OCI-LY7 (cell line): ENCODE results near the gene KRT9. TPM values are rescaled to one million over a fixed set of nuclear protein-coding genes. Genes with fewer than 3 reads are reported as not detected.

Source experiments
- BruUV-seq: library from RNA; stranded (reverse); fragments of 400-500 nt; replicated peaks from 2 replicates; lab custom pipeline; 2021; lab: Mats Ljungman, UMichigan
- CTCF ChIA-PET: fragments of 300-600 bp; sonication (Branson Sonifier 250); formaldehyde crosslinking; loops from one replicate; lab custom pipeline; 2022; ENCODE audit warnings: antibody characterized with exemption; ENCODE audit not compliant: unreplicated experiment; lab: Charles Lee
- POLR2A ChIA-PET: fragments of 300-600 bp; sonication (Branson Sonifier 250); formaldehyde crosslinking; loops from one replicate; lab custom pipeline; 2022; ENCODE audit warnings: antibody characterized with exemption; lab: Charles Lee
- DNase-seq: peaks from one replicate; pipeline ENCODE4 v3.0.0-alpha.2; 2015; ENCODE audit warnings: low spot score
- H2AFZ ChIP-seq: fragments of 200-600 bp; sonication (generic), shearing (Covaris generic); 2 replicates; pipeline ENCODE4 v1.6.1; 2014; ENCODE audit warnings: mild to moderate bottlenecking, antibody characterized with exemption, low read length, moderate library complexity
- H3K27ac ChIP-seq: fragments of 200-600 bp; sonication (generic); 2 replicates; pipeline ENCODE4 v1.5.1; 2014; ENCODE audit warnings: mixed run types, low read depth, mild to moderate bottlenecking, moderate library complexity, low read length, inconsistent platforms; ENCODE audit not compliant: poor library complexity, severe bottlenecking
- H3K36me3 ChIP-seq: fragments of 200-600 bp; sonication (generic); 2 replicates; pipeline ENCODE4 v1.6.1; 2014; ENCODE audit warnings: mild to moderate bottlenecking, antibody characterized with exemption, low read length, moderate library complexity, mixed read lengths; ENCODE audit not compliant: insufficient read depth
- H3K4me1 ChIP-seq: fragments of 200-600 bp; sonication (generic); 2 replicates; pipeline ENCODE4 v1.5.1; 2014; ENCODE audit warnings: mild to moderate bottlenecking, low read length; ENCODE audit not compliant: insufficient read depth, poor library complexity, severe bottlenecking
- H3K4me2 ChIP-seq: fragments of 200-600 bp; sonication (generic); 2 replicates; pipeline ENCODE4 v1.6.1; 2014; ENCODE audit warnings: mild to moderate bottlenecking, low read length
- H3K4me3 ChIP-seq: fragments of 200-600 bp; sonication (generic); 2 replicates; pipeline ENCODE4 v1.5.1; 2014; ENCODE audit warnings: mild to moderate bottlenecking, low read depth, low read length; ENCODE audit not compliant: poor library complexity, severe bottlenecking
- H3K79me2 ChIP-seq: fragments of 200-600 bp; sonication (generic); 2 replicates; pipeline ENCODE4 v1.6.1; 2016; ENCODE audit warnings: low read depth, mild to moderate bottlenecking, low read length, moderate library complexity, mixed read lengths; ENCODE audit not compliant: insufficient read depth
- H3K9me2 ChIP-seq: fragments of 200-600 bp; sonication (generic); 2 replicates; pipeline ENCODE4 v1.6.1; 2016; ENCODE audit warnings: mild to moderate bottlenecking, low read length, mixed read lengths; ENCODE audit not compliant: insufficient read depth
- H3K9me3 ChIP-seq: fragments of 200-600 bp; sonication (generic); 2 replicates; pipeline ENCODE4 v1.6.1; 2014; ENCODE audit warnings: mild to moderate bottlenecking, mixed run types, low read length, mixed read lengths
- H4K20me1 ChIP-seq: fragments of 200-600 bp; sonication (generic); 2 replicates; pipeline ENCODE4 v1.6.1; 2014; ENCODE audit warnings: mild to moderate bottlenecking, antibody characterized with exemption, low read length, moderate library complexity, mixed read lengths; ENCODE audit not compliant: insufficient read depth
- EZH2phosphoT487 ChIP-seq: fragments of 200-600 bp; sonication (generic); IDR thresholded peaks from 2 replicates; pipeline ENCODE4 v1.6.1; 2018; ENCODE audit warnings: low read depth, borderline replicate concordance, mild to moderate bottlenecking, mixed run types, antibody characterized with exemption, low read length, moderate library complexity, mixed read lengths
- intact Hi-C: fragments of 100-400 bp; cut with micrococcal nuclease; formaldehyde crosslinking; loops from one replicate; pipeline ENCODE4 v1.10.0; 2022; ENCODE audit not compliant: unreplicated experiment
- total RNA-seq, 2 experiments: library from RNA; depleted of rRNA in 1 of 2; stranded (reverse); fragments of >200 nt in 1 of 2; shearing (Covaris generic) in 1 of 2; gene quantifications; 2 replicates each; pipeline ENCODE4 v1.2.3, GENCODE V29; 2014 to 2022
- TF ChIP-seq, protein P1 (sequence below): fragments of 200-600 bp; sonication (generic); conservative IDR thresholded peaks from 2 replicates; pipeline ENCODE4 v1.5.1; 2014; ENCODE audit warnings: mild to moderate bottlenecking, antibody characterized with exemption, low read length, moderate library complexity, mixed read lengths

Gene KRT9
- total RNA-seq, 2 experiments from 2014 or later = not detected

DNA sequence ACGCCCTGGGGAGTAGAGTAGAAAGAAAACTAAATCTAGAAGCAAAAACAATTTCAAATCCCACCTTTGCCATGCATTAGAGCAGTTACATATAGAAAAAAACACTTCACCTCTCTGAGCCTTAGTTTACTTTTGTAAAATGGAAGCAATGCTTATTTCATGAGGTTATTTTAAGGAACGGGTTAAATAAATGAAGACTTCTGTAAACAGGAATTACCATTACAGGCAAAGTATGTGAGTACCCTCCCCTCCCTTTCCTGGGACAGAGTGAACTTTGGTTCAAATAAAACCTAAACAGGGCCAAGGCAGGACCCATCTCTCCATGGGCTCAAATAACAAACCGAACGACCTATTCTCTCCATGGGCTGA, 48.6 kb downstream of the KRT9 start:
- no peak overlapping the region for H3K4me3 ChIP-seq
- H3K9me2 ChIP-seq = no peaks in the 10 kb centered on the region
- no peak overlapping the region for H3K4me2 ChIP-seq
- no peak overlapping the region for H3K27ac ChIP-seq
- no peak overlapping the region for H2AFZ ChIP-seq
- no peak for DNase-seq
- TF ChIP-seq, protein P1, sequence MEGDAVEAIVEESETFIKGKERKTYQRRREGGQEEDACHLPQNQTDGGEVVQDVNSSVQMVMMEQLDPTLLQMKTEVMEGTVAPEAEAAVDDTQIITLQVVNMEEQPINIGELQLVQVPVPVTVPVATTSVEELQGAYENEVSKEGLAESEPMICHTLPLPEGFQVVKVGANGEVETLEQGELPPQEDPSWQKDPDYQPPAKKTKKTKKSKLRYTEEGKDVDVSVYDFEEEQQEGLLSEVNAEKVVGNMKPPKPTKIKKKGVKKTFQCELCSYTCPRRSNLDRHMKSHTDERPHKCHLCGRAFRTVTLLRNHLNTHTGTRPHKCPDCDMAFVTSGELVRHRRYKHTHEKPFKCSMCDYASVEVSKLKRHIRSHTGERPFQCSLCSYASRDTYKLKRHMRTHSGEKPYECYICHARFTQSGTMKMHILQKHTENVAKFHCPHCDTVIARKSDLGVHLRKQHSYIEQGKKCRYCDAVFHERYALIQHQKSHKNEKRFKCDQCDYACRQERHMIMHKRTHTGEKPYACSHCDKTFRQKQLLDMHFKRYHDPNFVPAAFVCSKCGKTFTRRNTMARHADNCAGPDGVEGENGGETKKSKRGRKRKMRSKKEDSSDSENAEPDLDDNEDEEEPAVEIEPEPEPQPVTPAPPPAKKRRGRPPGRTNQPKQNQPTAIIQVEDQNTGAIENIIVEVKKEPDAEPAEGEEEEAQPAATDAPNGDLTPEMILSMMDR = no peak
- no peak for TF ChIP-seq EZH2phosphoT487
- H3K79me2 ChIP-seq = no peaks in the 10 kb centered on the region
- H3K36me3 ChIP-seq = no peaks in the 10 kb centered on the region
- H4K20me1 ChIP-seq = no peaks in the 10 kb centered on the region
- H3K9me3 ChIP-seq = no peaks in the 10 kb centered on the region
- intact Hi-C loops = no loop called here
- ChIA-PET CTCF (no interaction called here), POLR2A (no interaction called here)
- no peaks in the 10 kb centered on the region for H3K4me1 ChIP-seq
- no TSS peak for BruUV-seq

GRCh38 chr17:41522301-41523224, 49.3 kb downstream of the KRT9 start:
- intact Hi-C loops = no loop called here
- Histone ChIP-seq H4K20me1 (no peaks in the 10 kb centered on the region), H3K4me2 (no peak overlapping the region), H3K4me3 (no peak overlapping the region), H3K79me2 (no peaks in the 10 kb centered on the region), H3K4me1 (no peaks in the 10 kb centered on the region), H3K9me2 (no peaks in the 10 kb centered on the region), H3K9me3 (no peaks in the 10 kb centered on the region), H2AFZ (no peak overlapping the region), H3K36me3 (no peaks in the 10 kb centered on the region), H3K27ac (no peak overlapping the region)
- ChIA-PET POLR2A (no interaction called here), CTCF (no interaction called here)
- TF ChIP-seq, protein P1 = no peak
- TF ChIP-seq EZH2phosphoT487 = no peak
- BruUV-seq = no TSS peak
- no peak for DNase-seq
